Activated effector memory CD4-positive, alpha-beta T cell treated with Interleukin-2 at 50 U/mL for 16 hours (primary cell): ENCODE measurements around the gene NKPD1.

Experiments
- DNase-seq: peaks from one replicate; pipeline ENCODE4 v3.0.0-alpha.2; 2020

The NKPD1 gene

DNA sequence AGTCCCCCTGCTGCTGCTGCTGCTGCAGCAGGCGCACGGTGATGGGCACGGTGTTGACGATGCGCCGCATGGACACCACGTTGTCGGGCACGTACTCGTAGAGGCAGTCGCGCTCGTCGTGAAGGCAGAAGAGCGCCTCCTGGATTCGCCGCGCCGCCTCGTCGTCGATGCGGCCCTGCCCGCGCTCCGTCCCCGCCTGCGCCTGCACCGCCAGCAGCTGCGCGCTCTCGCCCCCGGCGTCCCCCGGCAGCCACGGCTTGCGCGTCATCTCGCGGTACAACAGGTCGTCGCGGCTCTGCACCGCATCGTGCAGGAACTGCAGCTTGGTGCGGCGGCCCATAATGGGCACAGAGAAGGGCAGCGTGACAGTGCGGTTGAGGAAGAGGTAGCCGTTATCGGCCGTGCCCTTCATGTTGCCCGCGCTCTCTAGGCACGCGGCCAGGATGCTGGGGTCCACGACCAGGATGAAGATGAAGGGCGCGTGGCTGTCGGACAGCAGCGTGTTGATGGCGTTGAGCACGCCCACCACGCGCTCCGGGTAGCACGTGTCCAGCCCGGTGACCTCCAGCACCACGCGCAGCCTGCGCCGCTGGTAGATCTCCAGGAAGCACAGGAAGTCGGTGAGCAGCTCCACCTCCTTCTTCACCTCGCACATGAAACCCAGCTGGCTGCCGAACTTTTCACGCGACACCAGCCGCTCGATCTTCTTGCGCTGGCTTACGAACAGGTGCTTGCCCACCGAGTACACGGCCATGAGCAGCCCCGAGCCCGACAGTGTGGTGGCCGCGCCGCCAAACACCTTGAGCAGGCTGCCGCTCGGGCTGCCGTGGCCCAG is 8.1 kb downstream of the NKPD1 start:
- DNase-seq: peak; percentile 45

DNA sequence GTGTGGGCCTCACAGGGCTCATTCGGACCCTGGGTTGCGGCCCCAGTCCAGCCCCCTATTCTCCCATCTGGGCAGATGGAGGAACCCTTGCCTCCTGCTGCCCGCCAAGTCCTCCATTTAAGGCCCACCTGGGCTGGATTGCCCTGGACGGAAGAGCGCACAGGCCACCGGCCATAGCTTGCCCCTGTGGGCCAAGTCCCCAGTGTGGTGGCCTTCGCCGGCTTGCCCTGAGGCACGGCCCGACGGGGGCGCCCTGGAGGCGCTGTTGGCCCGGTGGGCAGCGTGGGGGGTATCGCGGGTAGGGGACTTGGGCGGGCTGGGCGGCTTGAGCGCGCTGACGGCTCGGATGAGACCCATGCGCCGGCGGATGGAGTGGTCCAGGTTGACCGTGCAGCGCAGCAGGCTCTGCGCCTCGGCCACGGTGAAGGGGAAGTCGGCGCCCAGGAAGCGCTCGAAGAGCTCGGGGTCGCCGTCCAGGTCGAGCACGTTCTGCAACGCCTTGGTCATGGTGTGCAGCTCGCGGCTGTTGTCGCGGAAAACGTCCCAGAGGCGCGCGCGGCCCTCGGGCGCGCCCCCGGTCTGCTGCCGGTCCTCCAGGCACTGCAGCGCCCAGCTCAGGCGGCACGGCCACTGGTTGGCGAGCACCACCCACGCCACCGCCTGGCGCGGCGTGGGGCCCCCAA is 8.8 kb downstream of the NKPD1 start:
- DNase-seq: no peak

DNA sequence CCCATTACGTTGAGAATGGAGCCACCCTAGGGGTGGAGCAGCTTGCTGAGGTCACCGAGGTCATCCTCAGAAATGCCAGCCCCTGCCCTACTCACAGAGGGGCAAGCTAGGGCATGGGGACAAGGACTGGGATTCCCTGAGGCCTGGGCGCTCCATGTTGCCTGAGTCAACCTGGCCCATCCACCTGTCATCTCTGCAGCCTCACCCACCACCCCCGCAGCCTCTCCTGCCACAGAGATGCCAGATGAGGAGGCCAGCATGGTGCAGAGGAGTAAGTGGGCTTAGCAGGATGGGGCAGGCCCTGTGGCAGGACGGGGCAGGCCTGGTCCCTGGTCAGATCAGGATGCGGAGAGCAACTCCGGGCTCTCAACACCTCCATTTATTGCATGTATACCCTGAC is 9.5 kb downstream of the NKPD1 start:
- no peak for DNase-seq

DNA sequence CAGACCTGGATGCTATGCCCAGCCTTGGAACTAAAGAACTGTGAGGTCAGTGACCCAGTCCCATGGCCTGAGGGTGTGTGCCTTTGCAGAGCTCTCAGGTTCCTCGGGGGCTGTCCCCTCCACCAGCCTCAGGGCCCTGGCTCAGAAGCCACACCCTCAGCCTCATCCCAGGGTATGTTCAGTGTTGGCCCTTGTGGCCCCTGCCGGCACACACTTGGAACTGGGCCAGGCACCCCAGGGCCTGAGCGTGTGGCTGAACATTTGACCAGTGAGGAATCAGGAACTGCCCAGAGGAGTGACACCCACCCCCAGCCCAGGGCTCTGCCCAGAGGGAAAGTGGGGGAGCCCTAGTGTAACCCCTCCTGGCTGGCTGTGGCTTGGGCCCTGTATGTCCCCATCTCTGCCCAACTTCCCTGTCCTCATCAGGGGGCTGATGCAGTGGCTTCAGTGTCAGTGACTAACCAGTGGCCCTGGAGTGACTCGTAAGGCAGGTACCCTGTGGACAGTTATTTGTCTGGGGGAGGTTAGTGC is 10.0 kb downstream of the NKPD1 start:
- DNase-seq: no peak

DNA sequence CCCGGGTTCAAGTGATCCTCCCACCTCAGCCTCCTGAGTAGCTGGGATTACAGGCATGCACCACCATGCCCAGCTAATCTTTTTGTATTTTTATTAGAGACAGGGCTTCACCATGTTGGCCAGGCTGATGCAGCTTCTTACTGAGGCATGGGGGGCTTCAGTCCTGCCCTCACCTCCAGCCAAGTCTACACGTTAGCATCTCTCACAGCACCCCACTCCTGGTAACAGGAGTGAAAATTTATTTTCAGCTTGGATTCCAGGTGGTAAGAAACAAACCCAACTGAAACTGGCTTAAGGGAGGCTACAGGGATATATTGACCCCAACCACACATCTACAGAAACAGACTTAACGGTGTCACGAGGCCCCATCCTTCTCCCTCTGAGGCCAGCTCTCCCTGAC is 10.6 kb downstream of the NKPD1 start:
- no peak for DNase-seq

DNA sequence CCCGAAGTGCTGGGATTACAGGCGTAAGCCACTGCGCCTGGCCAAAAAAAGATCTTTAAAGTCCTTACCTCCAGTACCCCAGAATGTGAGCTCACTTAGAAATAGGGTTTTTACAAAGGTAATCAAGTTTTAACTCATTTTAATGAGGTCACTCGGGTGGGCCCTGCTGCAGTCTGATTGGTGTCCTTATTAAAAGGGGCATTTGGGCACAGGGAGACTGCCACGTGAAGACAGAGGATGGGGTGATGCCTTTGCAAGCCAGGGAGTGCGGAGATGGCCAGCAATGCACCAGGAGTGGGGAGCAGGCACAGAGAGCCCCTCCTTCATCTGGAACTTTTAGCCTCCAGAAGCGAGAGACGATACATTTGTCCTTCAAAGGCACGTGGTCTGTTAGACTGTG is 11.7 kb downstream of the NKPD1 start:
- DNase-seq: no peak

DNA sequence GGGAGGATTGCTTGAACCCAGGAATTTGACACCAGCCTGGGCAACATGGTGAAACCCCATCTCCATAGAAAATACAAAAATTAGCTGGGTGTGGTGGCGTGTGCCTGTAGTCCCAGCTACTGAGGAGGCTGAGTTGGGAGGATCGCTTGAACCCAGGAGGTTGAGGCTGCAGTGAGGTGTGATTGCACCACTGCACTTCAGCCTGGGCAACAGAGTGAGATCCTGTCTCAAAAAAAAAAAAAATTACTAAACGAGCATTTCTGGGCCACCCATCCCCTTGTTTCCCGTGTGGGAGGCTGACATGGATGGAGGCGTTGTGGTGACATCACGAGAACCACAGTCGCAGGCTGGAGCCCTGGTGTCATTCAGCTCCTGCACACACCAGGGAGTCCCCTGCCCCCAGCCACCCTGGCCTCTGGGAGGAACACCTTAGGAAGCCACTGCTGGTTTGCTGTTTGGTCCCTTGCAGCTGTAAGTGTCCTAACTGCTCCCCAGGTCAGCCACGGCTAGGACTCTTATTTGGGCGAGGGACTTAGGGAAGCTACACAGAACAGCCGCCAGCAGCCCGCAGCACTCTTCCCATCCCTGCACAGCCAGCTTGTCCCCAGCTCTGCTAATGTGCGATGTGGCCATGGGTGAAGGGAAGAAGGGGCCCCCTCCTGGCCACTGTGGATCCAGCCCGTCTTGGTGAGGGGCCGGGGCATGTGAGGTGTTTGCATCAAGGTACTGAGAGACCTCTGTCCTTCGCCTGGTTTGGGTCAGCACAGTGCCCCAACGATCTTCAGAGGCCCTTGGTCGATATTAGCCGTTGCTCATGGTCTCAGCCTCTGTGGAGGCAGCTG is 12.7 kb downstream of the NKPD1 start:
- DNase-seq: no peak

DNA sequence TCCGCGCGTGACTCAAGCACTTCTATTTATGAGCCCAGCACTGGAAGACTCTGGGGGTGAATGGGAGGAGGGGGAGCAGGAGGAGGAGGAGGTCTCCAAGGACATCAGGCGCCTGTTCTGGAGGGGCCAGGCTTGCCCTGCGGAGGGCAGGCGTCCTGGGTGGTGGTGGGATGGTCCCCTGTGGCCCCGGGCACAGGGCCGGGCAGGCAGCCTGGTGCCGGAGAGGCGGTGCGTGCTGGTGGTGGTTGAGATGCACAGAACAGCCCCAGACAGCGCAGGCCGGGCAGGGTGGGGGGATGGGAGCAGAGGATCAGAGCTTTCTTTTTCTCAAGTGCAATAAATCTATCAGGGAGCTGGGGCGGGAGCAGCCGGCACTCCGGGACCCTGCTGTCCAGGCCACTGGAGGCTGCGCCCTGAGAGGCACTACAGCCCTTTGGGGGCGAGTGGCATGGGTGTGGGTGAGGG is 14.0 kb downstream of the NKPD1 start:
- DNase-seq: no peak

DNA sequence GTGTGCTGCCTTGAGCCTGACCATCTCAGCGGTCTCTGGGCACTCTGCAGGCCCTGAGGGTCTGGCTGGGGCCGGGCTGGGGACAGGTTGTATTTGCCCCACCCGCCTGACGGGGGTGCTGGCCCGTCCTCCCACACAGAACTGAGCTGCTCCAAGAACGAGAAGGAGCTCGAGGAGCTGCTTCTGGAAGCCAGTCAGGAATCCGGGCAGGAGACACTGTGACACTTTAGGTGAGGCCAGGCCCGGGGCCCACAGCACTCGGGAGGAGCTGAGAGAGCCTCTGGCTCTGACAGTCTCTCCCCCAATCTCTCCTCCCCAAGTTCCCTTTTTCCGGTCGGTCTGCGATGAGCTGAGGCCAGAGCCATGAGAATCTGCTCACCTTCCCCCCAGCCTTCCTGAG is 14.5 kb downstream of the NKPD1 start:
- no peak for DNase-seq

DNA sequence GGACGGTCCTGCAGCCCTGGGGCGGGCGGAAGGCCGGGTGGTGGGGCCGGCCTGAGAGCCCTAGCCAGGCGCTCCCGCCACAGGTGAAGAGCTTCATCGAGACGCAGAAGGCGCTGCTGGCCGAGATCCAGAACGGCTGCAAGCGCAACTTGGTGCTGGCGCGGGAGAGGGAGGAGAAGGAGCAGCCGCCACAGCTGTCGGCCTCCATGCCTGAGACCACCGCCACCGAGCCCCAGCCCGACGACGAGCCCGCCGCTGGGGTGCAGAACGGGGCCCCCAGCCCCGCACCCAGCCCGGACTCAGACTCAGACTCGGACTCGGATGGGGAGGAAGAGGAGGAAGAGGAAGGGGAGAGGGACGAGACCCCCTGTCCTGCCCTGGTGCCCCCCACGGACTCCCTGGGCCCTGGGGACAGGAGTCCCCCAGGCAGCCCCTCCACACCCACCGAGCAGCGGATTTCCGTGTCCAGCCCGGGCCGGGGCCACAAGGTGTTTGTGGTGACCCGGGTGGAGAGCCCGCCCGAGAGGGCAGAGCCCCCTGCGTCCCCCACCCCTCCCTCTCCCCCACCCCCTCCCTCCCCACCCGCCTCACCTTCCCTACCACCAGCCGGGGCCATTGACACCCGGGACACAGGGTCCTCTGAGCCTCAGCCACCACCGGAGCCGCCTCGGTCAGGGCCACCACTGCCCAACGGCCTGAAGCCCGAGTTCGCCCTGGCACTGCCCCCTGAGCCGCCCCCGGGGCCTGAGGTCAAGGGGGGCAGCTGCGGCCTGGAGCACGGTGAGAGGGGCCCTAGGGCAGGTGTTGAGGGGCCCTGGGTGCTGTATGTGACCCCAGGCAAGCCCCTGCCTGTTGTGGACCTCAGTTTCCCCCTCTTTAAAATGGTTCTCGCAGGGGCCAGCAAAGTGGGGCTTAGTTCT is 15.3 kb downstream of the NKPD1 start:
- no peak for DNase-seq

DNA sequence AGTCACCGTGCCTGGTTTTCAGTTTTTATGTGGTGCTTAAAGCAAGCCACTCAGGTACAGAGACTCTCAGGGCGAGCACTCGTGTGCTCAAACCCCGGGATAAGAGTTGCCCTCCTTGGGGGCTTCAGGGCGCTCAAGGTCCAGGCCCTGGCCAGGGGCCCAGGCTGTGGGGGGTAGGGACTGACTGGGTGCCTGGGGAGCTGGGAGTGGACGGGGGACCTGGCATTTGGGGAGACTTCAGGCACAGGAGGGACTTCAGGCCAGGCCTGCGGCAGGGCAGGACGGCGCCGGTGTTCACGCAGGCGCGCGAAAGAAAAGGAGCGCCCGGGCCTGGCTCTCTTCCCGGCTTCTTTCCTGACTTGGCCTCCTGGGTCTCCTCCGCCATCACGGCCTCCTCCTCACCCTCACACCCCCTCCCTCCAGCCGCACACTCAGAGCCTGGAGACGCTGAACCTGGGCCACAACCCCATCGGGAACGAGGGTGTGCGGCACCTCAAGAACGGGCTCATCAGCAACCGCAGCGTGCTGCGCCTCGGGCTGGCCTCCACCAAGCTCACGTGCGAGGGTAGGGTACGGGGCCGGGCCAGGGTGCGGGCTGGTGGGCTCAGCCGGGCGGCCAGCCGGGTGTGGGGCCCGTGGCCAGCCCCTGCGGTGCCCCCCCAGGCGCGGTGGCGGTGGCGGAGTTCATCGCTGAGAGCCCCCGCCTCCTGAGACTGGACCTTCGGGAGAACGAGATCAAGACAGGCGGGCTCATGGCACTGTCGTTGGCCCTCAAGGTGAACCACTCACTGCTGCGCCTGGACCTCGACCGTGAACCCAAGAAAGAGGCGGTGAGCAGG is 16.1 kb downstream of the NKPD1 start:
- DNase-seq: no peak

DNA sequence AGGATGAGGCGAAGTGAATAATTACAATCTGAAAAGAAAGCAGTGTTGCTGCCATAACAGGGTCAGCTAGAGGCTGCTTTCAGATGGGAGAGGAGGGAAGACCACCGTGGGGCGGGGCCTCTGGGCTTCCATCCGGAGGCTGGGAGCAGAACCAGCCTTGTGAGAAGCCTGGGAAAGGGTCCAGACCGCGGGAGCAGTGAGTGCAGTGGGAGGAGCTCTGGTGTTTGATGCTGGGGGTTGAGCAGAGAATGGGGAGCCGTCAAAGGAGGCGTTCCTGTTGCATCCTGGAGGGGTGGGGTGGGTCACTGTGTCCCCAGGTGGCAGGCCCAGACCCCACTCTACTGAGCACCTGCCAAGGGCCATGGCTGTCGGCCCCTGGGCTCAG is 18.1 kb downstream of the NKPD1 start:
- DNase-seq: no peak

DNA sequence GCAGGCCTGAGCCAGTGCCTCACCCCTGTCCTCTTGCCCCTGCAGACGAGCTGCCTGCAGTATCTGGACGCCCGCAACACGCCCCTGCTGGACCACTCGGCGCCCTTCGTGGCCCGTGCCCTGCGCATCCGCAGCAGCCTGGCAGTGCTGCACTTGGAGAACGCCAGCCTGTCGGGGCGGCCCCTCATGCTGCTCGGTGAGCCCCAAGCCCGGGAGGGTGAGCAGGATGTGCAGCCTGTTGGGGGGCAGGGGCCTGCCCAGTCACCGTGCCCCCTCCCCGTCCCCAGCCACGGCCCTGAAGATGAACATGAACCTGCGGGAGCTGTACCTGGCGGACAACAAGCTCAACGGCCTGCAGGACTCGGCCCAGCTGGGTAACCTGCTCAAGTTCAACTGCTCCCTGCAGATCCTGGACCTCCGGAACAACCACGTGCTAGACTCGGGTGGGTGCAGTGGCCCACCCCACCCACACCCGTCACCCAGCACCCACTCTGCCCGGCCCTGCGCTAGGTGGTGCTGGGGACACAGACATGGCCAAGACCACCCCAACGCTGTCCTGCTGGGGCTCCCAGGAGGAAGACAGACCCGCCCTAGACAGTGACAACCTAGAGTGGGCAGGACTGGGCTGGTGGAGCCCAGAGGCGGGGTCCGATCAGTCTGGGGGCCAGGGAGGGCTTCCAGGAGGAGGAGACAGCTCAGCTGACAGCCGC is 18.6 kb downstream of the NKPD1 start:
- DNase-seq: no peak

DNA sequence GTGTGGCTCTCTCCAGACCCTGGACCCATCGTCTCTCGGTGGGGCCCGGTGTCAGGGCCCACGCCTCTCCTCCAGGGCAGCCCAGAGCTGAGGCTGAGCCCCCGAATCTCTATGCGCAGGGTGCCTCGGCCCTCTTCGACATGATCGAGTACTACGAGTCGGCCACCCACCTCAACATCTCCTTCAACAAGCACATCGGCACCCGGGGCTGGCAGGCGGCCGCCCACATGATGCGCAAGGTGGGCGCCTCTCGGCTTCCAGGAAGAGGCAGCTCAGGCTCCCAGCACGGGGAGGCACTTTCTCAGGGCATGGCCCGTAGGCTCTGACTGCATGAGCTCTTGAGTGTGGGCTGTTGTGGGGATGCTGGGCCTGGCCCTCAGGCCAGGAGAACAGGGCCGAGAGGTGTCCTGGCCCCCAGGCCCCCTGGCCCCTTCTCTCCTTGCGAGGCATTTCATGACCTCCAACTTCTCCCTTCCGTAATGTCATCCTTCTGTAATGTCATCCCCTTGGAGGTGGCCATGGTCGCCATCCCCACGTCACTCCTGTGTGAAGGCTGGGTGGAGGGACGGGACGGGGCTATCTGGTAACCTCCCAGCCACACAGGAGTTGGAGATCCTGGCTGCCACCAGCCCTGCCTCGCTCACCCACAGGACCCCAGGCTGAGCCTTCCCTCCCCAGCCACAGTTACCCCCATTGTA is 19.4 kb downstream of the NKPD1 start:
- DNase-seq: no peak

DNA sequence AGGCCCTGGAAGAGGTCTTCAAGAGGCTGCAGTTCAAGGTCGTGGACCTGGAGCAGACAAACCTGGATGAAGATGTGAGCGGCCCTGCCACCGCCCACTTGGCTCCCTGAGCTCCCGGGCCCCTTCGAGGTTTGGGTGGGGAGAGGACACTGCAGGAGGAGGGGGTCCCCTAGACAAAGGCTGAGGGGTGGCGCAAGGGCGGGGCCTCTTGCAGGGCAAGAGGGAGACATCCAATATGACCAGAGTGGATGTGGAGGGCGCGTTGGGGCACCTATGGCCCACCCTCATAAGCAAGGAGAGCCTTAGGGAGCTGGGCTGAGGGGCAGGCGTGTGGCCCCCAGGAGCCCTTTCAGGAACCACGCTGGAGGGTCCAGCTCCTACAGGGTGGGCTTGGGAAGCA is 20.2 kb downstream of the NKPD1 start:
- DNase-seq: no peak

DNA sequence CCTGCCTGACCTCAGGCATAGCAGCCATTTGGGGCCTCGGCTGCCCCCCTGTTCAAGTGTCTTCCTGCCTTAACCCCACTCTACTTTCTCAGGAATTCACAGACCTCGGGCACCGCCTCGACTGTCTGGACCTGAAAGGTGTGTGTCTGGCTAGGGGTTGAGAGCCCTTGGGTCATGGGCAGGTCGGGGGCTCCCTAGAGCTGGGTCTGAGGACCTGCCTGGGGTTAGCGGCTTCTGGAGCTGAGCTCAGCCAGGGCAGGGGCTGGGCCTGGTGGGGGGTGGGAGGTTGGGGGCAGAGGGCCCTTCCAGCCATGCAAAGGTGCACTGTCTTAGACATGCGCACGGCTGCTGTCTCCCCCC is 20.7 kb downstream of the NKPD1 start:
- no peak for DNase-seq

DNA sequence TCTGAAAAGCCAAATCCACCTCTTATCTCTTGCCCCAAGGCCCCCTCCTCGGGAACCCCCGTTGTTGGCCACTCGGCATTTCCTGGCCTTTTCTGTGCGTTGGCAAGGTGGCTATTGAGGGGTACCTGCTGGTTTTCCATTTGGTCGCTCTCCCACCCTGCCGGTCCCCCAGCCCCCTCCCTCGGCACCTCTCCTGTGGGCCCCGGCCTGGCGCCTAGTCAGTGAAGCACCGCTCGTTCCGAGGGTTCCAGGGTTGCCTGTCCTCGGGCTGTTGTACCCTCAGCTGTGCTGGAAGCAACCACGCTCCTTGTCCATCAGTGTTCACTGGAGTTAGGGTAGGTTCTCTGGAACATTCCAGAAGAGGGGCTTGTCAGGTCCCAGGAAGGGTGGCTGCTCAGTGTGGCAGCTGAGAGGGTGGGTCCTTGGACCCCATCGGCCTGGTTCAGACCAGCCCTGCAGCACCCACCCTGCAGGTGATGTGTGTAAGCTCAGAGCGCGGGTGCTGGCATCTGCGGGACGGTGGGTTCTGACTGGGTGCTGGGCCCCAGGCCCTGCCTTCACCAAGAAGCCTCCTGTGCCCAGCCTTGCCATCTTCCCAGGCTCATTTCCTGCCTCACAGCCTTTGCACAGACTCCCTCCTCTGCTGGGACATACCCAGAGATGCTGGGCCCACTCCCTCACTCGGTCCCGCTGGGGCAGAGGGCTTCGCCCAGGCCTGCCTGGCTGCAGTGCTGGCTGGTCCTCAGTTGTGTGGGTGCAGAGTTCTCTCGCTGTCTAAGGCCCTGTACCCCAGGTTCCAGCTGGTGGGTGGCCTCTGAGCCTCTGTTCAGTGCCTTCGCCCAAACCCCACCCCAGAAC is 21.3 kb downstream of the NKPD1 start:
- DNase-seq: no peak

DNA sequence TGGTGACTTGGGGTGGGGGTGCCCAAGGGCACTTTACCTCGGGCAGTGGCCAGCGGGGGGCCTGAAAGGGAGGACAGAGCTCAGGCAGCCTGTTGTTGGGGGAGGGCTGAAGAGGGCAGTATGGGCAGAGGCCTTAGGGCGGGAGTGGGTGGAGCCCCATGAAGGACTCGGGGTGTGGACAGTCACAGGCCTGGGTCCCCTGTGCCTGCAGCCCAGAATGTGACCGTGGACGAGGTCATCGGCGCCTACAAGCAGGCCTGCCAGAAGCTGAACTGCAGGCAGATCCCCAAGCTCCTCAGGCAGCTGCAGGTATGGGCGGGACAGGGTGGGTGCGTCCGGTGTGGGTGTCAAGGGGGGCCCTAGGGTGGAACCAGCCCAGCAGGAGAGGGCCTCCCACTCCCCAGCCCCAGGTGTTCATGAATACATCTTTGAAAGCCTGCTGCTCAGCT is 22.5 kb downstream of the NKPD1 start:
- DNase-seq: no peak

DNA sequence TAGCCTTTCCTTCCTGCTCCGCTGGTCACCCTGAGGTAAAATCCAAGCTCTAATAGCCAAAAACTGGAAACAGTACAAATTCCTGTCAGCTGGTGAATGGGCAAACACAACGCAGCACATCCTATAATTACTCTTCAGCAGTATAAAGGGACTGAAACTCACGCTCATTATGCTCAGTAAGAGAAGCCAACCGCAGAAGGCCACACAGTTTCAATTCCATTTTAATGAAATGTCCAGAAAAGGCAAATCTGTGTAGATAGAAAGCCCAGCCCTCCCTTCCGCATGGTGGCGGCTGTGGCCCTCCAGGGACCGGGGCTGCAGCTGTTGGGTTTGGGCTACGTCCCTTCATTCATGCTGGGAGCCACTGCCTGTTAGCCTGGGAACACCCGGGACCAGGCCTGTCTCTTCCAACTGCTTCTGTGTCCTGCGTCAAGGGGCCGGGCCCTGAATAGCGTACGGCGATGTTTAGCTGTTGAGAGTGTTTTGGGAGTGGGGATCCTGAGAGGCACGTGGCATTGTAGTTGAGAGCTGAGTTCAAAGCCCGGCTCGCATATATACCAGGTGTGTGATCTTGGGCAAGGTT is 23.5 kb downstream of the NKPD1 start:
- DNase-seq: no peak
